HS-27A (cell line): ENCODE measurements around the gene VASN.

Experiments used
- DNase-seq: peaks from one replicate; pipeline ENCODE4 v3.0.0-alpha.2; 2012; ENCODE audit warnings: low read depth, missing footprints

VASN gene

DNA sequence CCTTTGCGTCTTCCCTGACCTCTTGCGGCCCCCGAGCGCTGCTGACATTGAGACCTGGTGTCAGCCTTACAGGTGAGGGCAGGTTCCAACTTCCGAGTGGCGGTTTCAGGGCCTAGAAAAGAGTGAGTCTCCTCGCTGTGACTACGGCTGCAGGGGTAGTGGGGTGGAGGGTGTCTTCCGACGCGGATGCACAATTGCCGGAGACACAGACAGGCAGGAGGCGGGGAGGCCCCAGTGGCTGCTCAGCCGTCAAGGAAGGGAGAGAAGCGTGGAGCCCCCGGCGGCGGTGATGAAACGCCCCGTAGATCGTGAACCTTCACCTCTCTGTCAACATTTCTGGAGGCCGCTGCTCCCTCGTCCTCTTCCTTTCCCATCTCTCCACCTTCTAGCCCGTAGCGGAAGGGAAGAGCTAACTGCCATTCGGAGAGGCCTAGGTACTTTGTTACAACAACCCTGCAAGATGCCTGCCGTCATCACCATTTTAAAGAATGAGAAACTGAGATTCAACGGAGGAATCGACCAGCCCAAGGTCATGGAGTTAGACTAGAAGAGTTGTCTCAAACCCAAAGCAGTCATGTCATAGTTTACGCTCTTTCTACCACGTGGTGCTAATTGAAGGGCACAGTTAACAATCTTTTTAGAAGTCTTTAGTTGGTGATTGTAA is 54.5 kb downstream of the VASN start:
- no peak for DNase-seq

DNA sequence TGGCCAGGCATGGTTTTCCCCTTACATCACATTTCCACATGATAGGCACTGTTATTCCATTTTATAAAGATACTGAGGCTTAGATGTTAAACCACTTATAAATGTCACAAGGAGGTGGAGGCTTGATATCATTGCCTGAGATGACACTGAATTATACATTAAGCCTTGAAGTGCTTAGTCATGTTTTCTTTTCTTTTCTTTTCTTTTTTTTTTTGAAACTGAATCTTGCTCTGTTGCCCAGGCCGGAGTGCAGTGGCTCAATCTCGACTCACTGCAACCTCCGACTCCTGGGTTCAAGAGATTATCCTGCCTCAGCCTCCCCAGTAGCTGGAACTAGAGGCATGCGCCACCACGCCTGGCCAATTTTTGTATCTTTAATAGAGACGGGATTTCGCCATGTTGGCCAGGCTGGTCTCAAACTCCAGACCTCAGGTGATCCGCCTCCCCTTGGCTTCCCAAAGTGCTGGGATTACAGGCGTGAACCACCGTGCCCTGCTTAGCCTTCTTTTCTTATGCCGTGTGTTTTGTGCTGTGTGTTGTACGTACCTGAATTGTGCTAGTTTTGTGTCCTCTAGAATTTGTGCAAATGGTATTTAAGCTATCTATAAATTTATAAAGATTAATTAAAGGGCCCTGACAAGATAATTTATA is 55.2 kb downstream of the VASN start:
- no peak for DNase-seq

DNA sequence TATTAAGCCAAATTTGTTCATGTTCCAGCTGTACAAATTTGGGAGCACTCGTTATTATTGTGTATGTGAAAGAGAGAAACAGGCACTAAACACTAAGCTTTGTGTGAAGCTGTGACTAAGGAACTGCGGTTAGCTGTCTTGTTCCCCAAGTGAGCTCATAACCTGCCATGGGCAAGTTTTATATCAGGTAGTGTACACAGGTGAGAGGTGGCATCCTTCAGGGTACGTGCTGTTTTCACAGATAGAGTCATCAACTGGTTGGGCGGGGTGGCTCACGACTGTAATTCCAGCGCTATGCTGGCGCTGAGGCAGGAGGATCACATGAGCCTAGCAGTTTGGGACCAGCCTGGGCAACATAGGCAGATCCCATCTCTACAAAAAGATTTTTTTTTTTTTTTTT is 56.9 kb downstream of the VASN start:
- no peak for DNase-seq

DNA sequence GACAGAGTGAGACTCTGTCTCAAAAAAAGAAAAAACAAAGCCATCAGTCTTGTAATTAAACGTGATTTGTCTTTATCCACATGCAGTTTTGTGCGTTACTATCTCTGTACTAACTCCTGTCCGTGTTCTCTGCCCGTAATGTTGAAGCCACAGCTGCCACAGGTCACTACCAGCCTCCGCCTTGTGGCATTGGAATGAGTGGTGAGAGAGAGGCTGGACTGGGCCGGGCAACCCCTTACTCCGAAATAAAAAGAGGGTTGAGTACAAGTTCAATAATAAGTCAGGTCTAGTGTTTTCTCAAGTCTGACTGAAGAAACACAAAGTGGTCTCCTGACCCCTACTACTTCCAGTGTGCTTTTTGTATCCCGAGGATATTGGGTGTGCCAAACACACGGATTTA is 59.4 kb downstream of the VASN start:
- no peak for DNase-seq
